Skeletal muscle cell (primary cell): ENCODE measurements around the gene LZTS3.
"Not testable (repeated sequence)": the region's sequence is repeated elsewhere in the genome, so short reads cannot be mapped to it uniquely, and the experiment has no call there.

Experiments
- DNase-seq: peaks from one replicate; pipeline ENCODE4 v3.0.0-alpha.2; 2010; ENCODE audit warnings: low read depth
- H3K4me3 ChIP-seq: 2 replicates; pipeline ENCODE4 v1.5.1; 2011; ENCODE audit warnings: low read depth, mild to moderate bottlenecking, control low read depth, low read length, moderate library complexity

Gene LZTS3

GRCh38 chr20:3150908-3151307 is 22.4 kb downstream of the LZTS3 start:
- no peak for DNase-seq
- H3K4me3 ChIP-seq: no peak overlapping the region

DNA sequence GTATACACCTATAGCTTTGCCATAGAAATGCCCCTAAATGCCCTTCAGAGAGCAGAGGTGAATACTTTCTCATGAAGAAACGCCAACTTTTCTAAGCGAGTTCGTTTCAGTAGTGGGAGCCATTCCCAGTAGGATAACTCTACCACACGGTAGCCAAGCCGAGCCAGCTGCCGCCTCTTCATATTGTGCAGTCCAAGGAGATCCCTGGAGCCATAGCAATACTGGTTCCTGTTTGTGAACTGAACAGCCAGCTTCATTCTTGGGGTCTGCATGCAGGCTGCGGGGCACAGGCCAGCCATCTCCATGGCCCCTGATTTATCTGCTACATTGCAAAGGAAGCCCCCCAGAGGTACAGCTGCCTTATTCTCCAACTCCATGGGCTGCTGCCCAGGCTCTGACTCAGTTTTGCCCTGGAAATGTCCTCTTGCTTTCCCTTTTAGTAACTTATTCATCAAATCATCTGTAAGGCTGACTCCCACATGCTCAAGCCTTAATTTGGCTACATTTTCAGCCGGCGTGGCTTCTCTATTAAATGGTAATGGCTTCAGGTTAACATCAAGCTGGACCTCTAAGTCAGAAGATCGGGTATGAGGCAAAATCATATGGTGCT is 26.5 kb downstream of the LZTS3 start:
- DNase-seq: no peak
- no peak overlapping the region for H3K4me3 ChIP-seq

DNA sequence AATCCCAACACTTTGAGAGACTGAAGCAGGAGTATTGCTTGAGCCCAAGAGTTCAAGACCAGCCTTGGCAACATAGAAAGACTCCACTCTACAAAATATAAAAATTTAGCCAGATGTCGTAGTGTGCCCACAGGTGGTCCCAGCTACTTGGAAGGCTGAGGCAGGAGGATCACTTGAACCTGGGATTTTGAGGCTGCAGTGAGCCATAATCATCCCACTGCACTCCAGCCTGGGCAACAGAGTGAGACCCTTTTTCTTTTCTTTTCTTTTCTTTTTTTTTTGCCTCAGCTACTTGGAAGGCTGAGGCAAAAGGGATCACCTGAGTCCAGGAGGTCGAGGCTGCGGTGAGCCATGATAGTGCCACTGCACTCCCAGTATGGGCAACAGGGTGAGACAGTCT is 31.6 kb downstream of the LZTS3 start:
- no peak for DNase-seq
- H3K4me3 ChIP-seq: no peak overlapping the region

DNA sequence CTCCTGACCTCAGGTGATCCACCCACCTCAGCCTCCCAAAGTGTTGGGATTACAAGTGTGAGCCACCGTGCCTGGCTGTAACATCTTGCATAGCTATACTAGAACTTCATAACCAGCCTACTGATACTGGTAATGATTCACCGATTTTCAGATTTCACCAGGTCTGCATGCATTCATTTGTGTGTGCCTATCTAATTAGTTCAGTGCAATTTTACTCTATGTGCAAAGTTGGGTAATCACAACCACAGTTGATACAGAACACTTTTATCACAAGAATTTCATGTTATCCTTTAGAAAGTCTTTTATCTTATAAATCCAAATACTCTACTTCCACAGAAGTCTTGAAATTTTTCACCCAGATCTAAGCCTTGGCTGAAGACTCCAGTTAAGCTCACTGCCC is 35.9 kb downstream of the LZTS3 start:
- no peak for DNase-seq
- no peak overlapping the region for H3K4me3 ChIP-seq

DNA sequence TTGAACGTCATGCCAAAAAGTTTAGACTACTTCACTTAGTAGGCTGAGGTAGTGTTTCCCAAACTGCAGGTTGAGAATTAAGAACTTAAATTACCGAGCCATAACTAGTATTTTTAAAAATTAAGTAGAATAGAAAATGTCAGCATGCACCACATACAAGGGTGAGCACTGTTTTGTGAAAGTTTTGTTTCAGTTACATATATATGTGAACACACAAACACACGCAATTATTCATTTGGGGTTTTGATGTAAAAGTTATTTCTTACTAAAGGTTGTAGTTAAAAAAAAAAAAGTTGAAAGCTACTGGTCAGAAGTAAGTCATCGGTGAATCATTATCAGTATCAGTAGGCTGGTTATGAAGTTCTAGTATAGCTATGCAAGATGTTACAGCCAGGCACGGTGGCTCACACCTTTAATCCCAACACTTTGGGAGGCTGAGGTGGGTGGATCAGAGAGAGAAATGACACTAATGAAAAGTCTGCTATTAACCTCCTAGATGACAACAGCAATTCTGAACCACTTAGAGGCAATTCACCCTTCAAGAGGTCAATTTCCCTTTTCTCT is 37.8 kb downstream of the LZTS3 start:
- H3K4me3 ChIP-seq: no peak overlapping the region
- no peak for DNase-seq

DNA sequence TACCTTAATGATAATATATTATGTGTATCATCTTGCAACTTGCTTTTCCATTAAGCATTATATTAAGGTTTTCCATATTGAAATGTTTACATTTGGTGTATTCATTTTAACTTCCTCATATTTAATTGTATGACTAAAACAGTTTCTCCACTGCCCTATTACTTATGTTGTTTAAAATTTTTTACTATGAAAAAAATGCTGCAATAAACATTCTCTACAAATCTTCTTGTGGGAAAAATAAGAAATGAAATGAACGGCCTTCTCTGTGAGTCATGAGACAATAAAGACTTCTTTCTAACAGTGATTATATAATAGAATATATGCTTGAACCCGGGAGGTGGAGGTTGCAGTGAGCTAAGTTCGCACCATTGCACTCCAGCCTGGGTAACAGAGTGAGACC is 39.2 kb downstream of the LZTS3 start:
- H3K4me3 ChIP-seq: no peak overlapping the region
- no peak for DNase-seq

- no peak for DNase-seq
- H3K4me3 ChIP-seq: no peak overlapping the region
Measured at GRCh38 chr20:3133155-3133554, 40.2 kb downstream of the LZTS3 start.

DNA sequence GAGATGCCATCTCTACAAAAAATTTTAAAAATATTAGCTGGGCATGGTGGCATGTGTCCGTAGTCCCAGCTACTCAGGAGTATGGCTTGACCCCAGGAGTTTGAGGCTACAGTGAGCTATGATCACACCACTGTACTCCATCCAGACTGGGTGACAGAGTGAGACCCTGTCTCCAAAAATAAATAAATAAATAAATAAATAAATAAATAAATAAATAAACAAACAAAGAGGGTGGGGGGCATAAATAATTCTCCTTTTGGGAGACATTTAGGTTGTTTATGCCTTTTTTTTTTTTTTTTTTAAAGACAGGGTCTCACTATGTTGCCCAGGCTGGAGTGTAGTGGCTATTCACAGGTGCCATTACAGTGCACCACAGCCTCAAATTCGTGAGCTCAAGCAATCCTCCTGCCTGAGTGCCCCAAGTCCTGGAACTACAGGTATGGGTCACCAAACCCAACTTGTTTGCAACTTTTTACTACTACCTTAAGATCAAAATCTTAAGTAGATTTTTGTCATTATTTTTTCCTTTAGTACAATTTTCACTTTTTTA is 43.2 kb downstream of the LZTS3 start:
- H3K4me3 ChIP-seq: no peak overlapping the region
- DNase-seq: no peak

DNA sequence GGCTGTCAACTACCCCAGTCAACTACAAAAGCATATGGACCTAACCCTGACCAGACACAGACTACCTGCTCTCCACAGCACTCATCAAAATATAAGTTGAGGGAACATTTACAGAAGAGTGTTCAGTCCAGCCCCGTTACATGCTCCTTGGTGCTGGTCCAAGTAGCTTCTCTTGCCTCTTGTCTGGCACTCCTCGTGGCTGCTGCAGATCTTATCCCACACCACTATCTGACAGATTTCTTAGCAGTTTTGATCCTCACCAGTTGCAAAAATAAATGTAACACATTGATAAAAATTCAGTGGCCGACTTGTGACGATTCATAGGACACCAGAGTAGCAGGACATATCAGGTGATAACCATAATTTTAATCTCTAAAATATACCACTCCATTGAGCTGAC is 44.3 kb downstream of the LZTS3 start:
- DNase-seq: no peak

DNA sequence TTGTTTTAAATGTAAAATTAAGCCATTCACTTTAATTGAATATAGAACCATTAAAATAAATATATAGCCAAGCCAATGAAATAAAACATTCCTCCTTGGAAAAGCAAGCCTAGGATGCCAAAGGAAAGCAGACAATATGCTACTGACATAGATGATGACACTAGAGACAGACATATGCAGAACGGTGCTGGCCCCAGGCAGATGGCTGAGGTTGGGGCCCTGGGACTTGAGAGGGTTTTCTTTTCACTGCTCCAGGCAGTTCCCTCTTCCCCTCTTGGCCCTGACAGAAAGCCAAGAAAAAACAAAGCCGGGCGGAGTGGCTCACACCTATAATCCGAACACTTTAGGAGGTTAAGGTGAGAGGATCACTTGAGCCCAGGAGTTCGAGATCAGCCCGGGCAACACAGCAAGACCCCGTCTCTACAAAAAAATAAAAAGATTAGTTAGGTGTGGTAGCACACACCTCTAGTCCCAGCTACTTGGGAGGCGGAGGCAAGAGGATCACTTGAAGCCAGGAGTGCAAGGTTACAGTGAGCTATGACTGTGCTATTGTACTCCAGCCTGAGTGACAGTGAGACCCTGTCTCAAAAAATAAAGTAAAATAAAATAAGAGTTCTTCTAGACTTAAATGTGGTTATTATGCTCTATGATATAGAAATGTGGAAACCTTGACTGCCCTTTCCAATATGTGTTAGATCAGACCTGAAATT is 44.9 kb downstream of the LZTS3 start:
- DNase-seq: no peak
- H3K4me3 ChIP-seq: no peak overlapping the region

More for the DNA sequence above, 44.3 kb downstream of the LZTS3 start:
- no peak overlapping the region for H3K4me3 ChIP-seq

- DNase-seq: no peak
- H3K4me3 ChIP-seq: no peak overlapping the region
Measured at GRCh38 chr20:3126527-3126859, 46.9 kb downstream of the LZTS3 start.

- DNase-seq, H3K4me3 ChIP-seq: not testable (repeated sequence)
Measured at GRCh38 chr20:3125776-3126526, 47.4 kb downstream of the LZTS3 start.

DNA sequence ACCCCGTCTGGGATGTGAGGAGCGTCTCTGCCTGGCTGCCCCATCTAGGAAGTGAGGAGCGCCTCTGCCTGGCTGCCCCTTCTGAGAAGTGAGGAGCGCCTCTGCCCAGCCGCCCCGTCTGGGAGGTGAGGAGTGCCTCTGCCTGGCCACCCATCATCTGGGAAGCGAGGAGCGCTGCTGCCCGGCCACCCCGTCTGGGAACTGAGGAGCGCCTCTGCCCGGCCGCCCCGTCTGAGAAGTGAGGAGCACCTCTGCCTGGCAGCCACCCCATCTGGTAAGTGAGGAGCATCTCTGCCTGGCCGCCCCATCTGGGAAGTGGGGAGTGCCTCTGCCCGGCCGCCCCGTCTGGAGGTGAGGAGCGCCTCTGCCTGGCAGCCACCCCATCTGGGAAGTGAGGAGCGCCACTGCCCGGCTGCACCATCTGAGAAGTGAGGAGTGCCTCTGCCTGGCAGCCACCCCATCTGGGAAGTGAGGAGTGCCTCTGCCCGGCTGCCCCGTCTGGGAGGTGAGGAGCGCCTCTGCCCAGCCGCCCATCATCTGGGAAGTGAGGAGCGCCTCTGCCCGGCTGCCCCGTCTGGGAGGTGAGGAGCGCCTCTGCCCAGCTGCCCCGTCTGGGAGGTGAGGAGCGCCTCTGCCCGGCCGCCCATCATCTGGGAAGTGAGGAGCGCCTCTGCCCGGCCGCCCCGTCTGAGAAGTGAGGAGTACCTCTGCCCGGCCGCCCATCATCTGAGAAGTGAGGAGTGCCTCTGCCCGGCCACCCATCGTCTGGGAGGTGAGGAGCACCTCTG is 48.4 kb downstream of the LZTS3 start:
- H3K4me3 ChIP-seq, DNase-seq: not testable (repeated sequence)

GRCh38 chr20:3124163-3124562 is 49.2 kb downstream of the LZTS3 start:
- not testable (repeated sequence) for DNase-seq, H3K4me3 ChIP-seq

GRCh38 chr20:3123542-3123941 is 49.8 kb downstream of the LZTS3 start:
- no peak overlapping the region for H3K4me3 ChIP-seq
- peak; percentile 29 for DNase-seq

DNA sequence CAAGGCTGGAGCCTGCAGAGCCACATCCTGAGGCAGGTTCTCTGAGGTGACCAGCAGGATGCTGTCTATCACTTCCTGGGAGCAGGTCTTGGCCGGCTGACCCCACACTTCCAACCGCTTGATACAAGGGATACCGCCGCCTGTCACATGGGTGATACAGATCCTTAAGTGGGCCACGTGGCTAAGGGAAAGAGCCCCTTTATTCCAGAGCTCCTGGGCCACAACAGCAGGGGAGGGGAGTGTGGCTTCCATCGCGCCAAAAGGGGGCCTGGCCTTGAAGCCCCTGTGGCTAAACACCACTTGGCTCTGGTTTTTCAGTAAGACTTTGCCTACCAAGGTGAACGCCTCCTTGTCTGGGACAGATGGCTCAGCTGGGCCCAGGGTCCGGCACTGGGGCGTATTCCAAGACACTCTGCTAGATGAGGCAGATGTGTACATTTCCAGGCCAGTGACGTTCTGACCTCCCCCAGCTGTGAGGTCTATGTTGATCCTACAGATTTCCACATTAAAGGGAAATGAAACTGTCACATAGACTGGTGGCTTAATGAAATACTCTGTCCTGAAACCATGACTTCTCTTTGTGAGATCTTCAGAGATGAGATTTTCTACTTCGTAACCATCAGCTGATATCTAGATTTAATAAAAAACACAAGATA is 51.3 kb downstream of the LZTS3 start:
- H3K4me3 ChIP-seq: no peak overlapping the region
- DNase-seq: no peak

- DNase-seq: no peak
- no peak overlapping the region for H3K4me3 ChIP-seq
Measured at GRCh38 chr20:3121271-3121911, 52.0 kb downstream of the LZTS3 start.

- DNase-seq: no peak
- H3K4me3 ChIP-seq: no peak overlapping the region
Measured at GRCh38 chr20:3119044-3119443, 54.3 kb downstream of the LZTS3 start.
